ENCODE measurements around the gene SRRM5. TPM values are rescaled to one million over a fixed set of nuclear protein-coding genes. Genes with fewer than 3 reads are reported as not detected.
"Not testable (repeated sequence)": the region's sequence is repeated elsewhere in the genome, so short reads cannot be mapped to it uniquely, and the experiment has no call there.

The SRRM5 gene
- total RNA-seq, 1 experiment from 2014 or later: not detected

DNA sequence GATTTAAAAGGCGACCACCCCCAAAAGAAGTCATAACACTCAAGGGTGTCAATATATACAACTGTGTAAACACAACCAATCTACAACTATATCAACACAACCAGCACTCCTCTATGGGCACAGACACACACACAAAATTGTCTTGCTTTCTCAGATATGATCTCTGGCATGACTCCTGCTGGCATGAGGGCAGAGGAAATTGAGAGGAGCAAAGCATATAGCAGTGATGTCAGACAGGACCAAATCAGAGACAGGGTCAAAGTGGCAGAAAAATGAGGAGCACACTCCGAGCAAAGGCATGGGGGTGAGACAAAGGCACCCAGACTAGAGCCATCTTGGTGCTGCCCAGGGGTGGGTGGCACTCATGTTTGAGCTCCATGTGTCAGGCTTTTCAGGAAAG is 25.5 kb upstream of the SRRM5 start:
- H3K4me3 ChIP-seq: no peak overlapping the region
- no peaks in the 10 kb centered on the region for H3K27me3 ChIP-seq
- DNase-seq: no peak

DNA sequence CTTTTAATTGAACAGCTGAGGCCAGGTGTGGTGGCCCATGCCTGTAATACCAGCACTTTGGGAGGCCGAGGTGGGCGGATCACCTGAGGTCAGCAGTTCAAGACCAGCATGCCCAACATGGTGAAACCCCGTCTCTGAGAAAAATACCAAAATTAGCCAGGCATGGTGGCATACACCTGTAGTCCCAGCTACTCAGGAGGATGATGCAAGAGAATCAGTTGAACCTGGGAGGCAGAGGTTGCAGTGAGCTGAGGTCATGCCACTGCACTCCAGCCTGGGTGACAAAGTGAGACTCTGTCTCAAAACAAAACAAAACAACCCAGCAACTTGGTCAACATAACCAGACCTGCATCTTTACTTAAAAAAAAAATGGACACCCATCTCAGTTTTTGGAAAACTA is 24.9 kb upstream of the SRRM5 start:
- H3K9me3 ChIP-seq, DNase-seq, H3K27me3 ChIP-seq, H3K4me3 ChIP-seq: not testable (repeated sequence)
- peaks cover 27% of the 10 kb centered on the region for H3K36me3 ChIP-seq

More for the DNA sequence above, 25.5 kb upstream of the SRRM5 start:
- Histone ChIP-seq H3K9me3 (no peaks in the 10 kb centered on the region), H3K36me3 (peaks cover 26% of the 10 kb centered on the region)

DNA sequence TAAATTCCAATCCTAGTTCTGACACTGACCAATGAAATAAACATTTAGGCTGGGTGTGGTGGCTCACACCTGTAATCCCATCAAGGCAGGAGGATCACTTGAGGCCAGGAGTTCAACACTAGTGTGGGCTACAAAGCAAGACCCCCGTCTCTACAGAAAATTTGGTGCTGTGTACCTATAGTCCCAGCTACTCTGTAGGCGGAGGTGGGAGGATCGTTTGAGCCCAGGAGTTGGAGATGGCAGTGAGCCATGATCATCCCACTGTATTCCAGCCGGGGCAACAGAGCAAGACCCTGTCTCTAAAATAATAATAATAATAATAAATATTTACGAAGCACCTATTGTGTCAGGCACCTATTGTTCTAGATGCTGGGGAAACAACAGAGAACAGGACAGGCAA is 22.6 kb upstream of the SRRM5 start:
- H3K9me3 ChIP-seq: no peaks in the 10 kb centered on the region
- no peaks in the 10 kb centered on the region for H3K27me3 ChIP-seq
- no peak for DNase-seq
- no peak overlapping the region for H3K4me3 ChIP-seq
- H3K36me3 ChIP-seq: peaks cover 47% of the 10 kb centered on the region

DNA sequence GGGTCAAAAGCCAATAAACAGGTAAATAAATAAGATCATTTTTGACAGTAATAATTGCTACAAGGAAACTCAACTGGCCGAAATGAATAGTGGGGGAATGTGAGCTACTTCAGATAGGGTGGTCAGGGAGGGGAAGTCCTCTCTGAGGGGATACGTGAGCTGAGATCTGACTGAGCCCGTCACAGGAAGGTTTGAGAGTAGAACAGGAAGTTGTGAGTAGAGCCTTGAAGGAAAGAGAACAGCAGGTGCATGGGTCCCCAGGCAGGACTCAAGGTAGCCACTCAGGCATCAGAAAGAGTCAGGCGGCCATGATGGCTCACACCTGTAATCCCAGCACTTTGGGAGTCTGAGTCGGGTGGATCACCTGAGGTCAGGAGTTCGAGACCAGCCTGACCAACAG is 22.2 kb upstream of the SRRM5 start:
- Histone ChIP-seq H3K4me3 (no peak overlapping the region), H3K27me3 (no peaks in the 10 kb centered on the region), H3K36me3 (peaks cover 51% of the 10 kb centered on the region), H3K9me3 (no peaks in the 10 kb centered on the region)
- no peak for DNase-seq

DNA sequence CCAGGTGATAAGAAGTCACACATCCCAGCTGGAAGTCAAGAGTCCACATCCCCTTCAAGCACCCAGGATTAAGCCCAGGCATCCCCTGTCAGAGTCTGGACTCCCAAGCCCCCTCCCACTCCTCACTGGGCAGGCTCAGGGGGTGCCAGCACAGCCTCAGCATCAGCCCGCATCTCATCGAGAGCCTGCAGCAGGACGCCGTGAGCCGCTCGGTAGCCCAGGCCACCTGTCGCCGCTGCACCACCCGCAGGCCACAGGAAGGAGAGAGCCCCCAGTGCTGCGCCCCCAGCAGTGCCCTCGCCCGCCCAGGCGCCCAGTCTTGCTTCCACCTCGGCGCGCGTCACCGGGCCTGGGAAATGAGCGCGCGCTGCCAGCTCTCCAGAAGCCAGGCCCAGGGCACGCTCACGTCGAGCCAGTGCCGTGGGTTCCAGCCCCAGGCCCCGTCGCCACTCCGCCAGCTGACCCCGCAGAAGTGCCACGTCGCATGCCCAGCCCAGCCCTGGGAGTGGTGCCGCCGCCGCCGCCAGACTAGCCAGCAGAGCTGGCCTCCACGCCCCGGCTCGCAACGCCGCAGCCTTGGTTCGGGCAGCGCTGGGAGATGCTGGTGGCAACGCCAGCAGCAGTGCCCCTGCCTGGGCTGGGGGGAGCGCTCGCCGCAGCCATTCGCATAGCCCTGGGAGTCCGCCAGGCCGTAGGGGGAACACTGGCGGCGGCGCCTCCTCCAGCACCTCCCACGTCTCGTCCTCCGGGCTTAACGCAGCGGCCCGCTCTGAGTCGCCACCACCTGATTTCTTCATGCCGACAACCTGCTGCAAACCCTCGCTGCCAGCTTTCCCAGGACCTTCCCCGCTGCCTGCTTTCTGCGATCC is 19.8 kb upstream of the SRRM5 start:
- Histone ChIP-seq H3K27me3 (no peaks in the 10 kb centered on the region), H3K4me3 (no peak overlapping the region), H3K36me3 (peaks cover 45% of the 10 kb centered on the region), H3K9me3 (no peaks in the 10 kb centered on the region)
- no peak for DNase-seq

DNA sequence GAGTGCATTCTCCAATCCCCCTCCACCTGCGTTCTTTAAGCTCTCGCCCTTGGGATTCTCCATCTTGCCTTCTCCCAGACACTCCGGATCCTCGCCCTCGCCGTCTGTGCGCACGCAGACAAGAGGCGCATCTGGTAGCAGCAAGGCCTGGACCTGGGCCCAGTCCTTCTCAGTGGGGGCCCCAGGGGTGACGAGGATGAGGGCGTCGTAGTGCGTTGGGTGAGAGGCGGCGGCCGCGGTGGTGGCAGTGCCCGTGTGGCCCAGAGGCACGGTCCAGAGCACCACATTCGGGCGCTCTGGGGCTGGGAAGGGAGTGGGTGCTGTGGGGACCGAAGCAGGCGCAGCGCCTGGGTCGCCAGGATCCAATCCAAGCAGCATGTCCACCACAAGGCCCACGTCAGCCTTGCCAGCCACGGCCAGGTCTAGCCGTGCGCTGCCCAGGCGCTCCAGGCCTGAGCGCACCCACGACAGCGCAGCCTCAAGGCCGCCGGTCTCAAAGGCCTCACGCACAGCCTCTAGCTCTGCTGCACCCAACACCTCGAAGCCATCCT is 19.0 kb upstream of the SRRM5 start:
- Histone ChIP-seq H3K36me3 (peaks cover 41% of the 10 kb centered on the region), H3K27me3 (no peaks in the 10 kb centered on the region), H3K4me3 (no peak overlapping the region), H3K9me3 (no peaks in the 10 kb centered on the region)
- no peak for DNase-seq

DNA sequence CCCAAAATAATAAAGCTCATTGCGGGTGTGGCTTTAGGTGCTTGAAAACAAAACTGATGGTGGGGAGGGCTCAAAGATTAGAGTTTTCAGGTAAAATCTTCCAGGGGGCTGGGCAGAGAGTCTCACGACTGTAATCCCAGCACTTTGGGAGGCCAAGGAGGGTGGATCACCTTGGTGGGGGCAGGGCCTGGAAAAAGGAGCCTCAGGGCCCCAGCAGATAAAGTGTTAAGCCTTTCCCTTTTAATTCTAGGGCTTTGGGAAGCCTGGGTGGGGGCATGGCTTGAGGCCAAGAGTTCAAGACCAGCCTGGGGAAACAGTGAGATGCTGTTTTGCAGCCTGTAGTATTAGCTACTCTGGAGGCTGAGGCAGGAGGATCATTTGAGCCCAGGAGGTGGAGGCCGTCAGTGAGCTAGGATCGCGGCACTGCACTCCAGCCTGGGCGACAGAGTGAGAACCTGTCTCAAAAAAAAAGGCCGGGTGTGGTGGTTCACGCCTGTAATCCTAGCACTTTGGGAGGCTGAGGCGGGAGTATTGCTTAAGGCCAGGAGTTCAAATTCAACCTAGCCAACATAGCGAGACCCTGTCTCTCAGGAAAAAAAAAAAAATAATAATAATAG is 17.7 kb upstream of the SRRM5 start:
- no peak for DNase-seq

DNA sequence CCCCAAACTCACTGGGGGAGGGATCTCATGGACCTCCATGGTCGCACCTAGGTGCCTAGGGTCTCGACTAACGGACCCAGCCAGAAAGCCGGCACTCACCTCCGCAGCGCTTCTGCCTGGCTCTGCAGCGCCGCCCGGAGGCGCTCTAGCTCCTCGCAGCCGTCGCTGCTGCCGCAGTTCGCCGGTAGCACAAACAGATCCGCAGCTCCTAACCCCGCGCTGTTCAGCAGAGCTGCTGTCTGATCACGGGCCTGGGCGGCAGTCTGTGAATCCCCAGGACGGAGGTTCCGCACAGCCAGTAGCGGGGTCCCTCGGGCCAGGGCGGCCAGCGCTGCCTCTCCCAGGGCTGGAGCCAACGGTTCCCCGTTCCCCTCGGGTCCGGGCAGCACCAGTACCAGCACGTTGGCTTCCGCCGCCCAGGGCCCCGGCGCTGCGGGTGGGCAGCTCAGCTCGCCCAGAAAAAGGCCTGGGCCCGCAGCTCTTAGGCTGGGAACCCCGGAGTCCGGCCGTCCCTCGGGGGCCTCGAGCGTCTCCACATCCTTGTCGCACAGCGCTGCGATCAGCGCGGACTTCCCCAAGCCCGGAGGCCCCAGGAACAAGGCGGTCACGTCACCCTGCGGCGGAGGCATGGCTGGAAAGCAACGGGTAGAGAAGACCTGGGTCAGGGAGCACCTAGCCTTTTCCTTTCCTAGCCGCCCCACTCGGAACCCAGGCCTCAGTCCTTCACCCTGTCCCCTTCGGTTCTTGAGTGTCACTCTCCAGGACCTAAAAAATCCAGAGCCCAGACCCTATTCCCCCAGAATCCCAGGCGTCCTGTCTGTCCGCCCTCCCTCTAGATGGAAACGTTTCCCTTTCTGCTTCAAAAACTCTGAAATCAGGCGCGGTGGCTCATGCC is 16.9 kb upstream of the SRRM5 start:
- Histone ChIP-seq H3K36me3 (peaks cover 46% of the 10 kb centered on the region), H3K27me3 (no peaks in the 10 kb centered on the region), H3K4me3 (peak overlapping the region; percentile 66), H3K9me3 (no peaks in the 10 kb centered on the region)
- DNase-seq: peak; percentile 62

More for the DNA sequence above, 17.7 kb upstream of the SRRM5 start:
- Histone ChIP-seq H3K9me3 (no peaks in the 10 kb centered on the region), H3K36me3 (peaks cover 47% of the 10 kb centered on the region), H3K4me3 (peak overlapping the region; percentile 66), H3K27me3 (no peaks in the 10 kb centered on the region)

DNA sequence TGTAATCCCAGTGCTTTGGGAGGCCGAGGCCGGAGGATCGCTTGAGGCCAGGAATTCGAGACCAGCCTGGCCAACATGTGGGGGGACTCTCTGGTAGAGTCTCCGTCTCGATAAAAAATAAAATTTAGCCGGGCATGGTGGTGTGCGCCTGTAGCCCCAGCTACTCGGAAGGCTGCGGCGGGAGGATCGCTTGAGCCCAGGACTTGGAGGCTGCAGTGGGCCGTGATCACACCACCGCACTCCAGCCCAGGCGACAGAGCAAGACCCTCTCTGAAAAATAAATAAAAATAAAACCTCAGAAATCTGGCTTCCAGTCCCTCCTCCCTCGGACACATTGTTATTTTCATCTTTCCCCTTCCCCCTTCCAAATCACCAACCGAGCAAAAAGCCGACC is 16.3 kb upstream of the SRRM5 start:
- Histone ChIP-seq H3K9me3 (no peaks in the 10 kb centered on the region), H3K36me3 (peaks cover 50% of the 10 kb centered on the region), H3K27me3 (no peaks in the 10 kb centered on the region), H3K4me3 (peak overlapping the region; percentile 66)
- DNase-seq: no peak

DNA sequence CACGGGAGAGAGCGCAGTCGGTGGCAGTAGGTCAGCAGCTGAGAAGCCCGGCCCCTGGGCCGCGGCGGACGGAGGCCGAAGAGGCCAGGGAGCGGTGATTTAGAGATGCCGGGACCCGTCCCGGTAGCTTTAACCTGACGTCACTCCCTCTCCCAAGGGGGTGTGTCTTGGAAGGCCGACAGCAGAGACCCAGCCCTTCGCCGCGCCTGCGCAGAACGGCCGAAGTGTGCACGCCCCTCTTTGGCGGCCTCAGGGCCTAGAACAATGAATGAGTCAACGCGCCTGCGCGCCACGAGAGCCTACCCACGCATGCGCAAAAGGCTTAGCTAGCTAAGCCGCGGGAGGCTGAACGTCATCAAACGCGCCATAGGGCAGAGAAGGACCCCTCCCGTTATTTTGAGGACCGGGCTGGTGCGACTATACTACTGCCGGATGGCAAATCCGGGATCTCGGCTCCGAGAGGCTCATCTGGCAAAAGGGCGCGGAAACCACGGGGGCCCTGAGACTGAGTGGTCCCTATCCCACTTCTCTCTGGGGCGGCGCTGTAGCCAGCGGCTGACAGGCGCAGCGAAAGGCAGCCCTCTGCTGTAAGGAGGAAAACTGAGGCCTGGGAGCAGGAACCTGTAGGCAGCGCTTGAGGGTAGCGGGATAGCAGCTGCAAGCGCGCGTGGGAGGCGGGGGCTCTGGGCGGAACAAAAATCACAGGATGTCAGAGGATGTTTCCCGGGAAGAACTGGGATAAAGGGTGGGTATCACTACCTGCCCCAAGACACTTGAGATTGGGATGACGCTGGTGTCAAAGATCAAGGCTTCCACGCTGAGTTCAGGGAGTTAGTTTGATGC is 15.7 kb upstream of the SRRM5 start, which contains the start of the genes IRGQ and ZNF576:
Gene IRGQ, minus strand, starts transcription at position 136 of the 843 bp plus-strand sequence. CDS start 796 bp downstream, outside the sequence.
Gene ZNF576, plus strand, starts transcription at position 597 of the 843 bp plus-strand sequence. CDS start 514 bp downstream, outside the sequence.
- Histone ChIP-seq H3K4me3 (peak within 1 kb of the TSS; percentile 66), H3K9me3 (no peaks in the 10 kb centered on the region), H3K36me3 (peaks cover 52% of the 10 kb centered on the region), H3K27me3 (no peaks in the 10 kb centered on the region)
- peak; percentile 98 for DNase-seq

DNA sequence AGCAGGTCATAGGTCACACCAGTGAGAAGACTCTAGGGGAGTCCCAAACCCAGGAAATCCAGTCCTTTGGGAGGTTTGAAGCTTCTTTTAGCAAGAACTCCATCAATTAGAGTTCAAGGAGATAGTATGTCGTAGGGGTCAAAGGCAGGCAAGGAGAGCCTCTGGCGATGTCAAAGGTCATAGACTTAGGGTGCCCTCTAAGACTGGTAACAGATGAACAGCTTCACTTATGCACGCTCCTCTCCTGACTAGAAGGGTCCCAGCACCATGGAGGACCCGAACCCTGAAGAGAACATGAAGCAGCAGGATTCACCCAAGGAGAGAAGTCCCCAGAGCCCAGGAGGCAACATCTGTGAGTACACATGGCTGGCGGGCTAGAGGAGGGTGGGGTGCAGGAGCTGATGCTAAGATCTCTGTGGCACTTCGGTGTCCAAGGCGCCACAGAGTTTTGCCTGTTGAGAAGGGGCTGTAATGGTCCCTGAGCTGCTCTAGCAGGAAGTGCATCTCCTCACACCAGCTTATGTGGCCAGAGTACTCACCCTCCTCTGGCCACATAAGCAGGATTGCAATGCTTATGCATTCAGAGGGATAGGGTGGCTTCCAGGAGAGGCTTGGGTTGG is 14.9 kb upstream of the SRRM5 start:
- no peak for DNase-seq
- H3K9me3 ChIP-seq: no peaks in the 10 kb centered on the region
- peak overlapping the region; percentile 66 for H3K4me3 ChIP-seq
- no peaks in the 10 kb centered on the region for H3K27me3 ChIP-seq
- H3K36me3 ChIP-seq: peaks cover 57% of the 10 kb centered on the region

DNA sequence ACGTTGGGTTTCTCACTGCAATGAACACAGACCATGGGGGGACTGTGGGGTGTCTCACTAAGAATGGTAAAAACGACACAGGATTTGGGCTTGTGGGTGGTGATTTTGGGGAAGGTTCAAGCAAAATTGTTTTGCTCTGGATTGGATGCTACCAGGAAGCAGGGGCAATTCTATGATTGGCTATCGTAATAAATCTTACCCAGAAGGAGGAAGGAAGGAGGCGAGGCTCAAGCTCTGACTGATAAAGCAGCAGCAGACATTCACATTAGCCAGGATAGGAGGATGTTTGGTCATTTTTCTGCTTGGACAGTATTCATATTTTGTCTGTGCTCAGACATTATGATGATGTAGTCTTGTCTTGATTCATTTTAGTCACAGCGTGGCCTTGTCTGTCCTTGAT is 14.0 kb upstream of the SRRM5 start:
- peak overlapping the region; percentile 66 for H3K4me3 ChIP-seq
- DNase-seq: no peak
- peaks cover 55% of the 10 kb centered on the region for H3K36me3 ChIP-seq
- H3K9me3 ChIP-seq: no peaks in the 10 kb centered on the region
- H3K27me3 ChIP-seq: no peaks in the 10 kb centered on the region

DNA sequence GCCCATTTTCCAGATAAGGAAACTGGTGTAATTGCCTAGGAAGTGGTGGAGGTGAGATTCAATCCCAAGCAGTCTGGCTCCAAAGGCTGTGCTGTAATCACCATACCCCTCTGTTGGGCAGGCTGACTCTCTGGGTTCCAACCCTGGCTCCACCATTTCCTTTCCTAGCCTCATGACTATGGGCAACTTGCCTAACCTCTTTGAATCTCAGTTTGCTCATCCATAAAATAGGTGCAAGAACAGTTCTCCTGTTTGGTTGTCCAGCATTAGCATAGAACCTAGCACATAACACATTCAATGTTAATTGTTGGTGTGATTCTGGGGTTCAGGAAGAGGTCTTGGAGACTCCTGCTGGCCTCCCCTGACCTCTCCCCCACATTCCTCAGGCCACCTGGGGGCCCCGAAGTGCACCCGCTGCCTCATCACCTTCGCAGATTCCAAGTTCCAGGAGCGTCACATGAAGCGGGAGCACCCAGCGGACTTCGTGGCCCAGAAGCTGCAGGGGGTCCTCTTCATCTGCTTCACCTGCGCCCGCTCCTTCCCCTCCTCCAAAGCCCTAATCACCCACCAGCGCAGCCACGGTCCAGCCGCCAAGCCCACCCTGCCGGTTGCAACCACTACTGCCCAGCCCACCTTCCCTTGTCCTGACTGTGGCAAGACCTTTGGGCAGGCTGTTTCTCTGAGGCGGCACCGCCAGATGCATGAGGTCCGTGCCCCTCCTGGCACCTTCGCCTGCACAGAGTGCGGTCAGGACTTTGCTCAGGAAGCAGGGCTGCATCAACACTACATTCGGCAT is 13.2 kb upstream of the SRRM5 start:
- DNase-seq: no peak
- H3K36me3 ChIP-seq: peaks cover 50% of the 10 kb centered on the region
- H3K4me3 ChIP-seq: no peak overlapping the region
- H3K27me3 ChIP-seq: no peaks in the 10 kb centered on the region
- H3K9me3 ChIP-seq: no peaks in the 10 kb centered on the region

DNA sequence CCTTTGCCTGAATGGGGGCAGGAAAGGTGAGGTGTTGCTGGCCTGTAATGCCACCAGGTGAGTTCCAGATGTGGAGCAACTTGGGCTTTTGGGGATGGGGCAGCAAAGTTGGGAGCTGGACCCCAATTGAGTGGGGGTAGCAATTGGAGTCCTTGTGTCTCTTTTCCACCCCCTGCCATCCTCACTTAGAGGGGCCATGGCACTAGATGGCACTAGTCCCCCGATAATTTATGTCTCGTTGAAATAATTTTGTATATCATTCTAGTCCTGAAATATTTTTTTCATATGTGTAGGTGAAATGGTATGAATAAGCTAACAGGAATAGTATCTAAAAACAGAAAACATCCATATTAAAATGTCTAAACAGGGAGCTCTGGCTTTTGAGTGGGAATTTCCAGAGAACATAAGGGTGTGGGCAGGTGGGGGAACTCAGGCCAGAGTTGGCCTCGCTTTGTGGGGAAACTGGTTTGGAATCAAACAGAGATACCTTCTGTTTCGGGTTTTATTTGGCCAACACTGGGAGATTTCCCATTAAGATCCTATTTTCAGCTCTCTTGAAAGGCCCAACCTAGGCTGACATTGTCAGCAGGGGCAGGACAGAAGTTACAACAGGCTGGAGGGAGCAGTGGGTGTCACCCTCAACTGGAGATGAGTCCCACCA is 12.1 kb upstream of the SRRM5 start:
- no peak overlapping the region for H3K4me3 ChIP-seq

More for the DNA sequence above, 12.1 kb upstream of the SRRM5 start:
- DNase-seq: no peak
- no peaks in the 10 kb centered on the region for H3K9me3 ChIP-seq
- H3K27me3 ChIP-seq: no peaks in the 10 kb centered on the region
- peaks cover 38% of the 10 kb centered on the region for H3K36me3 ChIP-seq
